RWPE1 (cell line): ENCODE measurements around the gene SERGEF.

Source experiments
- CTCF ChIA-PET: fragments of 350-600 bp; sonication (Branson Sonifier 250); formaldehyde crosslinking; extraction: SDS; loops from one replicate; lab custom pipeline; 2021; lab: Yijun Ruan, JAX
- POLR2A ChIA-PET: fragments of 400-600 bp; formaldehyde crosslinking; extraction: SDS; loops from one replicate; lab custom pipeline; 2020; ENCODE audit warnings: antibody characterized with exemption; ENCODE audit not compliant: low non-redundant PET; lab: Yijun Ruan, JAX
- DNase-seq: peaks from one replicate; pipeline ENCODE4 v3.0.0; 2012; ENCODE audit warnings: low spot score
- H3K27ac ChIP-seq: fragments of 450-650 bp; 2 replicates; pipeline ENCODE4 v1.5.1; 2017
- CTCF ChIP-seq: fragments of 450-650 bp; conservative IDR thresholded peaks from 2 replicates; pipeline ENCODE4 v1.5.1; 2017; ENCODE audit warnings: low read depth, mild to moderate bottlenecking

The SERGEF gene

GRCh38 chr11:17769218-17769617 is 243.6 kb downstream of the SERGEF start:
- POLR2A ChIA-PET: no interaction called here
- TF ChIP-seq CTCF: no peak
- CTCF ChIA-PET: interaction anchor here (0.6 kb wide), 1 partner anchor 26 kb away, joined by 3 read pairs; no protein-coding TSS in a partner anchor
- H3K27ac ChIP-seq: no peak overlapping the region
- DNase-seq: no peak

DNA sequence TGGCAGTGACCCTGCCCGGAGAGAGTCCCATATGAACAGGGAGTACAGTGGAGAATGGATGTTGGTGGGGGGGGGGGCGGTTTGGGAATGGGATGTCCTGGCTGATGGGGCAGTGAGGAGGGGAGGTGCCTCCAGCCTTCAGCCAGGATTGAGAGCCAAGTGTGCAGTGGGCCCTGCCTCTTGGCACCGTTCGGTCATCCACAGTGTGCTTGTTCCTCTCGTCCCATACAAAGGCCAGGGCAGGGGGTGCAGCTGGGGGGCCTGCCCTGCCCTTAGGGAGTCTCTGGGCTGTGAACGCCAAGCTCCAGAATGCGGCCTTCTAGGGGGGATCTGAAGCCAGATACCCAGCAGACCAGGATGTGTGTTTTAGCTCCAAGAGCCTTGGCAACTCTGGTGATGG is 244.3 kb downstream of the SERGEF start:
- no peak overlapping the region for H3K27ac ChIP-seq
- POLR2A ChIA-PET: no interaction called here
- CTCF ChIA-PET: interaction anchor here (0.7 kb wide), 1 partner anchor 204 kb away, joined by 4 read pairs; no protein-coding TSS in a partner anchor
- no peak for DNase-seq
- TF ChIP-seq CTCF: no peak

- POLR2A ChIA-PET: no interaction called here
- no peak for DNase-seq
- CTCF ChIA-PET: no interaction called here
- TF ChIP-seq CTCF: no peak
- no peak overlapping the region for H3K27ac ChIP-seq
Measured at GRCh38 chr11:17767914-17768313, 244.9 kb downstream of the SERGEF start.

DNA sequence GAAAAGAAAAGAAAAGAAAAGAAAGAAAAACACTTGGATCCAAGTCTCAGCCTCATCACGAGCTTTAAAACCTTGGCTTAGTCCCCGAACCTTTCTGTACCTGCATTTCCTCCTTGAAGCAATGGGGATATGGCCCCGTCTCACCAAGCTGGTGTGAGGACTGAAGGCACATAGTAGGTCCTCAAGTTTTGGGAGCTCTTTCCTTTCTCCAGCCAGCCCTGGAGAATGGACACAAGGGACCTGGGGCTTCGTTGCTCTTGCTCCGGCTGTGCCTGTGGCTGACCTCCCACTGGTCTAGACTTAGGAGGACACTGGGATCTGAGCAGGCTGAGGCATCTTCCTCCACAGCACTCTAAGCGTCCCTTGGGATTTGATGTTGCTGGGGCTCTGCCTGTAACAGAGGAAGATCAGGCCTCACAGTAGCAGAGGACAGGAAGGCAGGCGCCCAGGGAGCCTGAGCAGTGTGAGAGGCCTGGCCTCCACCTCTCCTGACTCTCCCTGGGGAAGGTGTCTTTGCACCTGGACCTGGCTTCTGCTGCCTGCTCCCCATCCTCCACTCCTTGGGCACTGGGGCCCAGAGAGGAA is 245.5 kb downstream of the SERGEF start:
- no peak for TF ChIP-seq CTCF
- POLR2A ChIA-PET: no interaction called here
- DNase-seq: no peak
- no peak overlapping the region for H3K27ac ChIP-seq
- CTCF ChIA-PET: interaction anchor here (0.7 kb wide), 1 partner anchor 1067 kb away, joined by 5 read pairs; no protein-coding TSS in a partner anchor

GRCh38 chr11:17766590-17766989 is 246.3 kb downstream of the SERGEF start:
- ChIA-PET CTCF (no interaction called here), POLR2A (no interaction called here)
- no peak for TF ChIP-seq CTCF
- no peak for DNase-seq
- H3K27ac ChIP-seq: no peak overlapping the region

- no peak for DNase-seq
- CTCF ChIA-PET: interaction anchor here (0.6 kb wide), 1 partner anchor 138 kb away, joined by 3 read pairs; no protein-coding TSS in a partner anchor
Measured at GRCh38 chr11:17766073-17766359, 246.8 kb downstream of the SERGEF start.

More at GRCh38 chr11:17766073-17766359, 246.8 kb downstream of the SERGEF start:
- POLR2A ChIA-PET: no interaction called here
- no peak for TF ChIP-seq CTCF
- no peak overlapping the region for H3K27ac ChIP-seq
